ENCODE results near the gene MLLT3. TPM values are rescaled to one million over a fixed set of nuclear protein-coding genes. Genes with fewer than 3 reads are reported as not detected.

The MLLT3 gene
- total RNA-seq, 4 donors from 2014 or later, result 4.0 to 6.4 (median 4.5) TPM

GRCh38 chr9:20403346-20403745 is 219.0 kb downstream of the MLLT3 start:
- no peak overlapping the region for H3K4me3 ChIP-seq
- no peaks in the 10 kb centered on the region for H3K36me3 ChIP-seq
- H3K27ac ChIP-seq, result no peak overlapping the region
- TF ChIP-seq CTCF (IDR thresholded peaks at IDR 0.05 in 4 of 5, conservative IDR thresholded peaks at IDR 0.05 in 1 of 5) (no peak), POLR2A (IDR thresholded peaks at IDR 0.05) (no peak)
- ATAC-seq (no peak), DNase-seq (no peak)
- H3K9me3 ChIP-seq, result no peaks in the 10 kb centered on the region
- in situ Hi-C loops (cut with MboI; ENCODE audit: low sequenced_read_pairs in 4 of 4) (no loop called here), intact Hi-C loops (cut with DNase I; ENCODE audit: low total_unique reads) (no loop called here)
- no peaks in the 10 kb centered on the region for H3K27me3 ChIP-seq
- H3K4me1 ChIP-seq, result no peaks in the 10 kb centered on the region

- H3K36me3 ChIP-seq, result no peaks in the 10 kb centered on the region
- TF ChIP-seq POLR2A (IDR thresholded peaks at IDR 0.05) (no peak), CTCF (IDR thresholded peaks at IDR 0.05 in 4 of 5, conservative IDR thresholded peaks at IDR 0.05 in 1 of 5) (no peak)
- H3K27me3 ChIP-seq, result no peaks in the 10 kb centered on the region
- no peak overlapping the region for H3K27ac ChIP-seq
- intact Hi-C loops (cut with DNase I; ENCODE audit: low total_unique reads) (no loop called here), in situ Hi-C loops (cut with MboI; ENCODE audit: low sequenced_read_pairs in 4 of 4) (no loop called here)
- H3K4me3 ChIP-seq, result no peak overlapping the region
- H3K4me1 ChIP-seq, result no peaks in the 10 kb centered on the region
- DNase-seq (no peak), ATAC-seq (no peak)
- H3K9me3 ChIP-seq, result no peaks in the 10 kb centered on the region
These were observed 219.9 kb downstream of the MLLT3 start for GRCh38 chr9:20402273-20402875.

GRCh38 chr9:20398536-20399338 is 223.6 kb downstream of the MLLT3 start:
- H3K27me3 ChIP-seq, result no peaks in the 10 kb centered on the region
- ATAC-seq (no peak), DNase-seq (no peak)
- H3K27ac ChIP-seq, result no peak overlapping the region
- H3K36me3 ChIP-seq, result no peaks in the 10 kb centered on the region
- in situ Hi-C loops (cut with MboI; ENCODE audit: low sequenced_read_pairs in 4 of 4) (no loop called here), intact Hi-C loops (cut with DNase I; ENCODE audit: low total_unique reads) (no loop called here)
- no peaks in the 10 kb centered on the region for H3K9me3 ChIP-seq
- H3K4me3 ChIP-seq, result no peak overlapping the region
- TF ChIP-seq CTCF (IDR thresholded peaks at IDR 0.05 in 4 of 5, conservative IDR thresholded peaks at IDR 0.05 in 1 of 5) (no peak), POLR2A (IDR thresholded peaks at IDR 0.05) (no peak)
- H3K4me1 ChIP-seq, result no peaks in the 10 kb centered on the region

GRCh38 chr9:20397348-20397747 is 225.0 kb downstream of the MLLT3 start:
- ATAC-seq, result no peak
- DNase-seq, result no peak
- intact Hi-C loops (cut with DNase I; ENCODE audit: low total_unique reads) (no loop called here), in situ Hi-C loops (cut with MboI; ENCODE audit: low sequenced_read_pairs in 4 of 4) (no loop called here)
- Histone ChIP-seq H3K4me1 (no peaks in the 10 kb centered on the region), H3K27me3 (no peaks in the 10 kb centered on the region), H3K9me3 (no peaks in the 10 kb centered on the region), H3K27ac (no peak overlapping the region), H3K36me3 (no peaks in the 10 kb centered on the region), H3K4me3 (no peak overlapping the region)
- TF ChIP-seq POLR2A (IDR thresholded peaks at IDR 0.05), result no peak
- no peak for TF ChIP-seq CTCF (IDR thresholded peaks at IDR 0.05 in 4 of 5, conservative IDR thresholded peaks at IDR 0.05 in 1 of 5)
